GM19372 (cell line): ENCODE data around the gene MYADM.
"Not testable (repeated sequence)": the region's sequence is repeated elsewhere in the genome, so short reads cannot be mapped to it uniquely, and the experiment has no call there.

Experiments used
- ATAC-seq: cut with Tn5 transposase; IDR thresholded peaks from one replicate; pipeline ENCODE4 v1.9.1; 2021; ENCODE audit warnings: mild to moderate bottlenecking, low read depth, moderate library complexity; ENCODE audit not compliant: unreplicated experiment

The MYADM gene

GRCh38 chr19:53867225-53868090 is at the start of gene MYADM:
Gene MYADM (plus strand): TSS chr19:53867883. CDS start chr19:53873530, 5,647 bp downstream.
- ATAC-seq, result no peak

GRCh38 chr19:53818756-53819155 is 48.9 kb upstream of the MYADM start:
- no peak for ATAC-seq

GRCh38 chr19:53819861-53820260 is 47.8 kb upstream of the MYADM start:
- no peak for ATAC-seq

GRCh38 chr19:53823380-53824120 is 44.1 kb upstream of the MYADM start:
- ATAC-seq, result no peak

GRCh38 chr19:53824134-53824611 is 43.5 kb upstream of the MYADM start, which contains the start of gene NLRP12:
Gene NLRP12 (minus strand): TSS chr19:53824314. CDS start chr19:53824174, 140 bp downstream.
- ATAC-seq, result no peak

- no peak for ATAC-seq
Observed at GRCh38 chr19:53826876-53827275, 40.8 kb upstream of the MYADM start.

- ATAC-seq, result no peak
Observed at GRCh38 chr19:53828531-53828930, 39.2 kb upstream of the MYADM start.

GRCh38 chr19:53832861-53833260 is 34.8 kb upstream of the MYADM start:
- not testable (repeated sequence) for ATAC-seq

- ATAC-seq, result not testable (repeated sequence)
Observed at GRCh38 chr19:53838446-53838845, 29.2 kb upstream of the MYADM start.

- not testable (repeated sequence) for ATAC-seq
Observed at GRCh38 chr19:53840241-53840640, 27.4 kb upstream of the MYADM start.

GRCh38 chr19:53840914-53841313 is 26.8 kb upstream of the MYADM start:
- ATAC-seq, result not testable (repeated sequence)

- ATAC-seq, result no peak
Observed at GRCh38 chr19:53844849-53845246, 22.8 kb upstream of the MYADM start.

GRCh38 chr19:53847555-53847954 is 20.1 kb upstream of the MYADM start:
- ATAC-seq, result no peak

GRCh38 chr19:53849237-53849676 is 18.4 kb upstream of the MYADM start:
- no peak for ATAC-seq

- ATAC-seq, result no peak
Observed at GRCh38 chr19:53853707-53854106, 14.0 kb upstream of the MYADM start.

GRCh38 chr19:53864308-53864836 is 3.3 kb upstream of the MYADM start:
- no peak for ATAC-seq

- no peak for ATAC-seq
Observed at GRCh38 chr19:53865523-53865917, 2.2 kb upstream of the MYADM start.

GRCh38 chr19:53865918-53866864 is 1.5 kb upstream of the MYADM start:
- ATAC-seq, result no peak

GRCh38 chr19:53866865-53867224 is 838 bp upstream of the MYADM start:
- ATAC-seq, result no peak
